Measurements from ENCODE around the gene HOXB13. TPM values are rescaled to one million over a fixed set of nuclear protein-coding genes. Genes with fewer than 3 reads are reported as not detected.
A peak's percentile ranks its signal among the peaks of the same experiment; 100 is the strongest.
"Not testable (repeated sequence)": the region's sequence is repeated elsewhere in the genome, so short reads cannot be mapped to it uniquely, and the experiment has no call there.

The HOXB13 gene
- total RNA-seq, 2 experiments from 2014 or later: not detected

GRCh38 chr17:48721009-48721402, 7.5 kb downstream of the HOXB13 start:
- no peak for DNase-seq
- no peaks in the 10 kb centered on the region for H3K36me3 Mint-ChIP-seq (ENCODE audit: low read depth)
- H3K4me3 Mint-ChIP-seq: no peak overlapping the region
- peaks cover 96% of the 10 kb centered on the region for H3K27me3 Mint-ChIP-seq
- H3K27ac Mint-ChIP-seq: no peak overlapping the region
- POLR2A ChIA-PET: interaction anchor here (0.6 kb wide), 1 partner anchor 342 kb away, joined by 3 read pairs; no protein-coding TSS in a partner anchor
- CTCF ChIA-PET: interaction anchor here (0.8 to 2.3 kb wide), 4 partner anchors 10 to 108 kb away, joined by 3 to 6 read pairs (median 4); no protein-coding TSS in a partner anchor
- H3K4me1 Mint-ChIP-seq: peaks cover 40% of the 10 kb centered on the region
- H3K9me3 Mint-ChIP-seq: no peaks in the 10 kb centered on the region

DNA sequence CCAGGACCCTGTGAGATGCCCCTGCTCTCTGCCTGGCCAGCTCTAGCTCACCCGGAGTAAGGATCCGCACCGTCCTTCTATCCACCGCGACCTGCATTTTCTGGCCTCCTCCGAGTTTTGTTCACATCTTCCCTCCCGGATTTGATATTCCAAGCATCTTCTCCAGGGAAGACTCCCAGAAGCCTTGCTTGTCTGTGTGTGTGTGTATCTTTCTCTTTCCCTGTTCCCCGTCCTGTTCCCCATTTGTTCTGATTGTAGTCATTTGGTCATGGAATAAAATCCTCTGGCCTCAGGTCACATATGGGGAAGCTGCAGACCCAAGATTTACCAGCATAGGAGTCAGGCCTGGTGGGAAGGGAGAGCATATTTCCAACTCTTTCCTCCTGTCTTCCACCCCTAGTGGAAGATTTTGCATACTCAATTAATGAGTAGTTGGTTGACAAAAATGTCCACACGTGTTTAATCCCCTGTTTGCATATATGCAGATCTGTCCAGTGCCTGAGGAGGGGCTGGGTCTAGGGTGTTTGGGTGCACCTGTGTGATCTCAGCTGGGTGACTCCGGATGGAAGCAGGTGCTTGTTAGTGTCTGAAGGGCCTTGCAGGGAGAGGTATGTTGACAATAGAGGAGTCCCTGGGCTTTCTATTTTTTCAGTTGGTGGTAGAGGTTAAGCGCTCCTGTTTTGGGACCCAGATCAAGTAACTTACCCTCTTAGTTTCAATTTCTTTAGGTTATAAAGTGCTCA, 8.1 kb downstream of the HOXB13 start:
- Mint-ChIP-seq H3K4me3 (peak overlapping the region; percentile 9), H3K36me3 (ENCODE audit: low read depth) (no peaks in the 10 kb centered on the region), H3K27ac (peak overlapping the region; percentile 70)

GRCh38 chr17:48719642-48720265, 8.8 kb downstream of the HOXB13 start:
- Mint-ChIP-seq H3K27ac (no peak overlapping the region), H3K36me3 (ENCODE audit: low read depth) (no peaks in the 10 kb centered on the region), H3K4me3 (peak overlapping the region; percentile 34), H3K9me3 (no peaks in the 10 kb centered on the region), H3K4me1 (peaks cover 38% of the 10 kb centered on the region), H3K27me3 (peaks cover 93% of the 10 kb centered on the region)
- ChIA-PET CTCF (interaction anchor here (1.2 to 2.3 kb wide), 5 partner anchors 9 to 164 kb away, joined by 3 to 6 read pairs (median 3); partner anchors contain the start of gene HOXB13), POLR2A (no interaction called here)
- DNase-seq: no peak

More for the DNA sequence above, 8.1 kb downstream of the HOXB13 start:
- ChIA-PET CTCF (interaction anchor here (0.8 to 2.3 kb wide), 6 partner anchors 8 to 164 kb away, joined by 3 to 6 read pairs (median 3); partner anchors contain the start of gene HOXB13), POLR2A (no interaction called here)
- H3K9me3 Mint-ChIP-seq: no peaks in the 10 kb centered on the region
- peaks cover 42% of the 10 kb centered on the region for H3K4me1 Mint-ChIP-seq
- H3K27me3 Mint-ChIP-seq: peaks cover 95% of the 10 kb centered on the region
- DNase-seq: no peak

- peak overlapping the region; percentile 34 for H3K4me3 Mint-ChIP-seq
- peaks cover 32% of the 10 kb centered on the region for H3K4me1 Mint-ChIP-seq
- no peaks in the 10 kb centered on the region for H3K36me3 Mint-ChIP-seq (ENCODE audit: low read depth)
- peak overlapping the region; percentile 75 for H3K27ac Mint-ChIP-seq
- no peaks in the 10 kb centered on the region for H3K9me3 Mint-ChIP-seq
- CTCF ChIA-PET: interaction anchor here (0.7 to 2.3 kb wide), 9 partner anchors 9 to 165 kb away, joined by 3 to 6 read pairs (median 3); partner anchors contain the start of gene HOXB13
- no peak for DNase-seq
- POLR2A ChIA-PET: no interaction called here
- peaks cover 92% of the 10 kb centered on the region for H3K27me3 Mint-ChIP-seq
Measured at GRCh38 chr17:48718761-48719641, 9.5 kb downstream of the HOXB13 start.

- H3K9me3 Mint-ChIP-seq: no peaks in the 10 kb centered on the region
- peaks cover 27% of the 10 kb centered on the region for H3K4me1 Mint-ChIP-seq
- CTCF ChIA-PET: interaction anchor here (0.7 to 1.4 kb wide), 6 partner anchors 15 to 40 kb away, joined by 3 to 6 read pairs (median 4); no protein-coding TSS in a partner anchor
- peak overlapping the region; percentile 75 for H3K27ac Mint-ChIP-seq
- H3K4me3 Mint-ChIP-seq: no peak overlapping the region
- no peaks in the 10 kb centered on the region for H3K36me3 Mint-ChIP-seq (ENCODE audit: low read depth)
- POLR2A ChIA-PET: no interaction called here
- DNase-seq: no peak
- peaks cover 89% of the 10 kb centered on the region for H3K27me3 Mint-ChIP-seq
Measured at GRCh38 chr17:48718227-48718760, 10.3 kb downstream of the HOXB13 start.

- peaks cover 85% of the 10 kb centered on the region for H3K27me3 Mint-ChIP-seq
- H3K27ac Mint-ChIP-seq: peak overlapping the region; percentile 62
- DNase-seq: no peak
- H3K9me3 Mint-ChIP-seq: no peaks in the 10 kb centered on the region
- H3K4me1 Mint-ChIP-seq: peaks cover 22% of the 10 kb centered on the region
- ChIA-PET POLR2A (no interaction called here), CTCF (interaction anchor here (0.5 to 1.4 kb wide), 7 partner anchors 15 to 72 kb away, joined by 3 to 6 read pairs (median 3); no protein-coding TSS in a partner anchor)
- H3K4me3 Mint-ChIP-seq: peak overlapping the region; percentile 20
- H3K36me3 Mint-ChIP-seq (ENCODE audit: low read depth): no peaks in the 10 kb centered on the region
Measured at GRCh38 chr17:48717367-48718226, 11.0 kb downstream of the HOXB13 start.

DNA sequence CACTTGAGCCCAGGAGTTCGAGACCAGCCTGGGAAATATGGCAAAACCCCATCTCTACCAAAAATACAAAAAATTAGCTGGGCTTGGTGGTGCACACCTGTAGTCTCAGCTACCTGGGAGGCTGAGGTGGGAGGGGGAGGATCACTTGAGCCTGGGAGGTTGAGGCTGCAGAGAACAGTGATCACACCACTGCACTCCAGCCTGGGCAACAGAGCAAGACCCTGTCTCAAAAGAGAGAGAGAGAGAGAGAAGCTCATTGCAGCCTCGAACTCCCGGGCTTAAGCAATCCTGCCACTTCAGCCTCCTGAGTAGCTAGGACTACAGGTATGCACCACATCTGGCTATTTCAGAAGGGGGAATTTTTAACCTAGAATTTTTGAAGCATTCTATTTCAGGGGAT, 12.0 kb downstream of the HOXB13 start:
- Mint-ChIP-seq H3K27me3 (peaks cover 79% of the 10 kb centered on the region), H3K4me1 (peaks cover 20% of the 10 kb centered on the region)
- DNase-seq; H3K27ac Mint-ChIP-seq; H3K9me3 Mint-ChIP-seq; H3K4me3 Mint-ChIP-seq; POLR2A ChIA-PET; H3K36me3 Mint-ChIP-seq (ENCODE audit: low read depth): not testable (repeated sequence)
- CTCF ChIA-PET: interaction anchor here (0.8 kb wide), 1 partner anchor 13 kb away, joined by 3 read pairs; no protein-coding TSS in a partner anchor

DNA sequence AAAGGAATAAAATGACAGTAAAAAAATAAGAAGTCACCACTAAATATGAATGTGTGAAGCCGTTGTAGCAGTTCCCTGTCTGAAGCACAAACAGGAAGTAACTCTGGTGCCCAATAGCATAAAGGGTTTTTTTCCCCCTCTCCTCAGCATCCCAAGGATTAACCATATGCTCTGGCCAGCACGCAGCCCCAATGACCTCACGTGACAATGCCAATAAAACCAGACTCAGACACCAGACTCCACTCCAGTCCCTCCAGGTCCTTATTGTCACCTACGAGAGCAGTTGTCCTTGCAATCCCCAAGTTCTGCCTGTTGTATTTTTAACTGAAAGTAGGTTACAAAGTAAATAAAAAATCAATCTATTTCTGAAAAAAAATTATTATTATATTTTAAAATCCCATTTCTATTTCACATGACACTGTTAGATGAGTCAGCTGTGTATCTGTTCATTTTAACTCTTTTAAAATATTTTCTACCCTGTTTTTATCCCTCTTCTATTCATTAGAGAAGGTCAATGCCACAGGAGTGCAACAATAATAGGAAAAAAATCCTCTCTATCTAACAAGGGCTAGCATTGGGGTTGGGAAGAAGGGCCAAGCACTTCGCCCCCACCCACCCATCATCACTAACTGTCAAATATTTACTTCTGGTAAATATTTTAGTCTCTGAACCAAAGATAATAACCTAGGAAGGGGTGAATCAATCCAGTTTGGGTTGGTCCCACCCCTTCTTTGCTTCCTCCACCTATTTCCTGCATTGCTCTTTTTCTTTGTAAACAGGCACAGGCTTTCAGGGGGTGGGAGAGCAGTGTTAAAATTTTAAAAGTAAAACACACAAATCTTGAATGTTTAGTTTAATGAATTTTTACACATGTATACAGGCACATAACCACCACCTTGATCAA, 12.8 kb downstream of the HOXB13 start:
- CTCF ChIA-PET: interaction anchor here (0.8 kb wide), 1 partner anchor 14 kb away, joined by 3 read pairs; no protein-coding TSS in a partner anchor

GRCh38 chr17:48711128-48711527, 17.4 kb downstream of the HOXB13 start:
- Mint-ChIP-seq H3K36me3 (ENCODE audit: low read depth) (no peaks in the 10 kb centered on the region), H3K27ac (no peak overlapping the region), H3K4me1 (peaks cover 4% of the 10 kb centered on the region), H3K4me3 (no peak overlapping the region), H3K27me3 (peaks cover 65% of the 10 kb centered on the region), H3K9me3 (no peaks in the 10 kb centered on the region)
- CTCF ChIA-PET: interaction anchor here (1.5 to 2.1 kb wide), 2 partner anchors 13 to 38 kb away, joined by 5 to 7 read pairs; no protein-coding TSS in a partner anchor
- DNase-seq: no peak
- POLR2A ChIA-PET: interaction anchor here (1.1 kb wide), 1 partner anchor 79 kb away, joined by 3 read pairs; no protein-coding TSS in a partner anchor

More for the DNA sequence above, 12.8 kb downstream of the HOXB13 start:
- H3K9me3 Mint-ChIP-seq: no peaks in the 10 kb centered on the region
- POLR2A ChIA-PET: no interaction called here
- no peak for DNase-seq
- H3K4me1 Mint-ChIP-seq: peaks cover 20% of the 10 kb centered on the region
- no peak overlapping the region for H3K27ac Mint-ChIP-seq
- H3K36me3 Mint-ChIP-seq (ENCODE audit: low read depth): no peaks in the 10 kb centered on the region
- no peak overlapping the region for H3K4me3 Mint-ChIP-seq
- H3K27me3 Mint-ChIP-seq: peaks cover 77% of the 10 kb centered on the region

DNA sequence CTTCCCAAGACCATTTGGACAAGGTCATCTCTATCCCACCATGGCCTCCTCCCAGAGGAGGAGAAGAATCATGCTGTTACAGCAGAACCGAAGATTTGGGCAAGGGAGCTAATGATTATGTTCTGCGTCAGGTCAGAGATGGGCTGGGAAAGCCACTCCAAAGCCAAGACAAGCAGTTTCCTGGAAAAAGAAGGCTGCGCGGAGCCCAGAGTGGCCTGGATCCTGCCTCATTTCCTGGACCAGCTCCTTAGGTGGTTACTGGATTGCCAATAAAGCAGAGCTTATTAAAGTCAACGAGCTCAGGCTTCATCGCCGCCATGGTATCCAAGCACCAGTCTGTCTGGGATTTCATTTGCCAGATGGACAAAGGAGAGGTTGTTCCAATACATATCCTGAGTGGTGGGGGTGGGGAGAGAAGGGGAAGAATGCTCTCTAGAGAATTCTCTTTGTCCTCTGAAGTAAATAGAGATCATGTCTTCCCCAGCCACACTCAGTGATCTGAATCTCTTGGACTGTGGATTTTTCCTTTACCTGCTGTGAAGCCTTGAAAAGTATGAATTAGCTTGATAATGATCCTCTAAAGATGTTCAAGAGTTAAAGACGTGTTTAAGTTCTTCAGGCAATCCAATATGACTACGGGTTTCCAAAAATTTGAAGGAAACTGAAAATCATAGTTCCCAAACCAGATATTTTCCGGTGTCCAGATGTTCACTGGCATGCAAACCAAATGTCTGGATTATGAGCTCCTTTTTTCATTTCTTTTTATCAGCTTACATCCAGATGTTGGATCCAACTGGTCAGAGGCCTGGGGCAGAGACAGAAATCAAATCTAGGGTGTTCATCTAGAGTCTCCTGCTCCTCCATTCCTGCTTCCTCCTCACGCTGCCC, 23.9 kb downstream of the HOXB13 start:
- Mint-ChIP-seq H3K9me3 (no peaks in the 10 kb centered on the region), H3K36me3 (ENCODE audit: low read depth) (no peaks in the 10 kb centered on the region), H3K4me3 (no peak overlapping the region), H3K27me3 (peaks cover 72% of the 10 kb centered on the region), H3K4me1 (no peaks in the 10 kb centered on the region), H3K27ac (no peak overlapping the region)
- POLR2A ChIA-PET: interaction anchor here (0.7 kb wide), 1 partner anchor 117 kb away, joined by 3 read pairs; no protein-coding TSS in a partner anchor
- CTCF ChIA-PET: interaction anchor here (0.6 to 2.5 kb wide), 5 partner anchors 9 to 1923 kb away, joined by 3 to 6 read pairs (median 4); no protein-coding TSS in a partner anchor
- DNase-seq: no peak
